Measurements from ENCODE around the gene SMOC2.
"Not testable (repeated sequence)": the region's sequence is repeated elsewhere in the genome, so short reads cannot be mapped to it uniquely, and the experiment has no call there.

Gene SMOC2

DNA sequence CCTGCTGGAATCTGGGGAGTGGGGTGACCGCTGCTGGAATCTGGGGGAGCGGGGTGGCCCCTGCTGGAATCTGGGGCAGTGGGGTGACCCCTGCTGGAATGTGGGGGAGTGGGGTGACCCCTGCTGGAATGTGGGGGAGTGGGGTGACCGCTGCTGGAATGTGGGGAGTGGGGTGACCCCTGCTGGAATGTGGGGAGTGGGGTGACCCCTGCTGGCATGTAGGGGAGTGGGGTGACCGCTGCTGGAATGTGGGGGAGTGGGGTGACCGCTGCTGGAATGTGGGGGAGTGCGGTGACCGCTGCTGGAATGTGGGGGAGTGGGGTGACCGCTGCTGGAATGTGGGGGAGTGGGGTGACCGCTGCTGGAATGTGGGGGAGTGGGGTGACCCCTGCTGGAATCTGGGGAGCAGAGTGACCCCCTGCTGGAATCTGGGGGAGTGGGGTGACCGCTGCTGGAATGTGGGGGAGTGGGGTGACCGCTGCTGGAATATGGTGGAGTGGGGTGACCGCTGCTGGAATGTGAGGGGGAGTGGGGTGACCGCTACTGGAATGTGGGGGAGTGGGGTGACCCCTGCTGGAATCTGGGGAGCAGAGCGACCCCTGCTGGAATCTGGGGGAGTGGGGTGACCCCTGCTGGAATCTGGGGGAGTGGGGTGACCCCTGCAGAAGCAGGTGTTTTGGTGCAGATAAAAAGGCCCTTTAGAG lies 97.4 kb downstream of the SMOC2 start:
- DNase-seq (ENCODE audit: low read depth, low spot score): not testable (repeated sequence)

GRCh38 chr6:168538892-168539811 lies 98.2 kb downstream of the SMOC2 start:
- DNase-seq (ENCODE audit: low read depth, low spot score): no peak

DNA sequence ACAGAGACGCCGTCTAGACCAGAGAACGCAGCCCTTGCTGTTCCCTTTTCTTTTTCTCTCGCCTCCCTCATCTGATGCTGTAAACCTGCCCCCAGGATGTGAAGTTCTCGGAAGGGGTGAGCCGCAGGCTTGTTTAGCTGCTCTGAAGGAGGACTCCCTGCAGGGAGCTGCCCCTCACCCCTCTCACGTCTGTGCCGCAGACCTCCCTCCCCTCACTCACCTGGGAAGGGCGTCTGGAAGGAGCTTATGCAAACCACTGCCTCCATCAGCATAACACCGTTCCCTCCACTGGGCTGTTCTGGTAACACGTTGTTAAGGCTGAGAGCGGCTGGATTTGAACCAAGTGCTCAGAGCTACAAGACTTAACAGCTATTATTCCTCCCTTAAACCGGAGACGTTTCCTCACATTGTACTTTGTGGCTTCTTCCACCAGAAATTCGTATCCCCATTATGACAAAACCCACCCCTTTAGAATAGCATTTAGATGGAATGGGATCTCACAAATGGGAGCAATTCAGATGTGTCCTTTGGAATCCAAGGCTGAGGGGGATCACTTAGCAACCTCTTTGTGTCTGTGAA lies 99.8 kb downstream of the SMOC2 start:
- no peak for DNase-seq (ENCODE audit: low read depth, low spot score)

- DNase-seq (ENCODE audit: low read depth, low spot score): no peak
These were observed 100.3 kb downstream of the SMOC2 start for GRCh38 chr6:168541307-168541706.

DNA sequence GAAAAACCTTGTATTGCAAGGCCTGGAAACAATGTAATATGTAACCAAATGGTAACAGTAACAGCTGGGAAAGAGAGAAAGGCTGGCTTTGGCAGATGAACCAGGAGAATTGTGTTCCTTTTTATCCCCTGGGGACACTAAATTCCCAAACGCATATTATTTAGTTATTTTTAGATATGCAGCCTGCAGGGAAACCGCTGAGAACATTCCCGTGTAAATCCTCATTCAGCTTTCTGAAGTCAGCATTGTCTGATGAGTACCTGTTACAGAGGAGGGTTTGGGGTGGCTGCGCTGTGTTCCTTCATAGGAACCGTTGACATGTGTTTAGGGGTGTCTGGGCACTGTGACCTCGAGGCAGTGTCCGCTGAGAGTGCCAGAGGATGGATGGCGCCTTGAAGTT lies 101.3 kb downstream of the SMOC2 start:
- DNase-seq (ENCODE audit: low read depth, low spot score): no peak

GRCh38 chr6:168545428-168545827 lies 104.4 kb downstream of the SMOC2 start:
- DNase-seq (ENCODE audit: low read depth, low spot score): no peak

- no peak for DNase-seq (ENCODE audit: low read depth, low spot score)
These were observed 105.2 kb downstream of the SMOC2 start for GRCh38 chr6:168546151-168546550.

DNA sequence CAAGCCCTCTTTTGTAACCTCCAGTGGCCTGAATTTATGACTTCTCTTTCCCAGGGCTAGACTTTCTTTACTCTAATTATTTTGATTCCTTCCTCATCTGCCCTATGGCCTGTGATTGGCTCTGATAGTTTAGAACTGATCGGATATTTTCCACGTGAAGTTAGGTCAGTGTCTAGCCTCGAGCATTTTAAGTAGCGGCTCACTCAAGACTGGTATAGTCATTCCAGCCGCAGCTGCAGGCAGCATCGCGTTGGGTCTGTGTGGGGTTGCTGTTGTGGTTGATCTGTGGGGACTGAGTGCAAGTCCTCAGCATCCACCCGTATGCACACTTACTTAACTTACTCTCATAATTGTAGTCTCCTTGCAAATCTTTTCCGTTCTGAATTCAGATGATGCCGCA lies 105.7 kb downstream of the SMOC2 start:
- no peak for DNase-seq (ENCODE audit: low read depth, low spot score)

- no peak for DNase-seq (ENCODE audit: low read depth, low spot score)
These were observed 109.3 kb downstream of the SMOC2 start for GRCh38 chr6:168550326-168550725.

DNA sequence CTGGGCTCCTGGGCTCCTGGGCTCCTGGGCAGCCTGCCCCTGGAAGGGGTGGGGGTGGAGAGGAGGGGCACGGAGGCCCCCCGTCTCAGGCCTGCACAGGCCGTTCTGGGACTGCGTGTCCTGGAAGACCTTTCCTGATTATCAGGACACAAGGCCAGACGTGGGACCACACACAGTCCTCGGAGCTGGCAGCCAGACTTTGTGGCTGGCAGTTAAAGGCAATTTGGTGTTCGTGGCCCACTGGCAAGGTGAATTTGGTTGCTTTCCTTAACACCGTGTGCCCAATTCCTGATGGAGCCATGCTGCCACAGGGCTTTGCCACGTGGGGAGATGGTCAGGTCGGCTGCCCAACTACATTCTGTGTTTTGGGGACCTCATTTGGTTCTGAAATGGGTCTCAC lies 113.5 kb downstream of the SMOC2 start:
- DNase-seq (ENCODE audit: low read depth, low spot score): no peak

- DNase-seq (ENCODE audit: low read depth, low spot score): no peak
These were observed 114.1 kb downstream of the SMOC2 start for GRCh38 chr6:168554898-168555617.

DNA sequence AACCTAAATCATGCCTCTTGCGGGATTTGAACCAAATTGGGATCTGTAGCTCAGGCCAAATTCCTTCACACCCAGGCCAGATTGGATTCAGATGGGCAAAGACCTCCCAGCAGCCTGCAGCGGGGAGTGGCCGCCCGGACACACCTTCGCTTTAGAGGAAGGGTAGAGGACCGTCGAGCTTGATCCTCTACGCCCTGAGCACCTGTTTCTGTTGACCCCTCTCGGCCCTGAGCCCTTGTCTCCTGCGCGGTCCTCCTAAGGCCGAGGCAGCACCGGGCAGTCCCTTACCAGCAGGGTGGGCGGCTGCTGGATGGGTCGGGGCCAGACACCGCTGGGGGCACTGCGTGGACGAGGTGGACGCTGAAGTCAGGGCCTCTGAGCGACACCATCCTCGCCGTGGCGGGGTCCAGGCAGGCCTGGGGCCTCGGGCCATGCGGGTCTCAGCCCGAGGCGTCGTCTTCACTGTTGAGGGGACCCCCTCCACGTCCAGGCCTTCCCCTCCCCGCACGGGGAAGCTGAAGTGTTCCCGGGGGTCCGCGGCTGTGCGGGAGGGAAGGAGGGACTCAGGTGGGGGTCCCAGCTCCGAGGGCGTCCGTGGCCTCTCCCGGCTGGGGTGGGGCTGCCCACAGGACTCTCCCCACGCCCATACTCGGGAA lies 114.8 kb downstream of the SMOC2 start:
- DNase-seq (ENCODE audit: low read depth, low spot score): no peak

- no peak for DNase-seq (ENCODE audit: low read depth, low spot score)
These were observed 116.5 kb downstream of the SMOC2 start for GRCh38 chr6:168557512-168557911.

DNA sequence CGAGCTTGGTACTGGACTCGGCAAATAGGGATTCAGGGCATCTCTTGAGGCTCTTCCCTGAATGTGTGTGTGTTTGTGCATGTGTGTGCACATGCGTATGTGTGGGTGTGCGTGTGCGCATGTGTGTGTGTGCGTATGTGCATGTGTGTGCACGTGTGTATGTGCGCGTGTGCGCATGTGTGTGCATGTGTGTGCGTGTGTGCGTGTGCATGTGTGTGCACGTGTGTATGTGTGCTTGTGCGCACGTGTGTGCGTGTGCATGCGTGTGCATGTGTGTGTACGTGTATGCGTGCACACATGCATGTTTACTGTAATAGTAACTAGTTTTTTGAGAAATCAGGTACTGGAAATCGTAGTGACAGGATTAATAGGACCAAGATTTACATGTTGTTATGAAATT lies 117.7 kb downstream of the SMOC2 start:
- no peak for DNase-seq (ENCODE audit: low read depth, low spot score)

- no peak for DNase-seq (ENCODE audit: low read depth, low spot score)
These were observed 118.7 kb downstream of the SMOC2 start for GRCh38 chr6:168559574-168560098.

- DNase-seq (ENCODE audit: low read depth, low spot score): no peak
These were observed 119.1 kb downstream of the SMOC2 start for GRCh38 chr6:168560126-168560525.

DNA sequence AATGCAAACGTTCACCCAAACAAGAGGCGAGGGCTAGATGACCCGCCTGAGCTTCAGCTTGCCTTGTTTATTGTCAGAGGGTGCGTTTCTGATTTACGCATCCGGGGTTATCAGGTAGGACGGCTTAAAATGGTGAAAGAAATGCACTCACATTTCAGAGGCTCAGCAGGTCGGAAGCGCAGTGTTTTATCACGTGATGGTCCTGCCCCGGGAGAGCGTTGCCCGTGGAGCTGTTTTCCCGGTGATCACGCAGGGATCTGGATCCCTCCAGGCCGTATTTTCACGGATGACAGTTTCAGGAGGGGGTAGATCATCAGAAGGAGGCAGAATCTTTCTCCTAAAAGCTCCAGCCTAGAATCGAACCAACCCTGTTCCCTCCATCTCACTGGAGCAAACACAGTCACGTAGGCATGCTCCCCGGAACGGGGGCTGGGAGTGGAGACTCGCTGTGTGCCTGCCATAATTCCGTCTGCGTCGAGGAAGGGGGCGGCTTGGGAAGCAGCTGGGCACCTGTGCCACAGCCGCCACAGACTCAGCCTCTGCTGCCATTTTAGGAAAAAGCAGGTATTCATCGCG lies 121.7 kb downstream of the SMOC2 start:
- DNase-seq (ENCODE audit: low read depth, low spot score): no peak

DNA sequence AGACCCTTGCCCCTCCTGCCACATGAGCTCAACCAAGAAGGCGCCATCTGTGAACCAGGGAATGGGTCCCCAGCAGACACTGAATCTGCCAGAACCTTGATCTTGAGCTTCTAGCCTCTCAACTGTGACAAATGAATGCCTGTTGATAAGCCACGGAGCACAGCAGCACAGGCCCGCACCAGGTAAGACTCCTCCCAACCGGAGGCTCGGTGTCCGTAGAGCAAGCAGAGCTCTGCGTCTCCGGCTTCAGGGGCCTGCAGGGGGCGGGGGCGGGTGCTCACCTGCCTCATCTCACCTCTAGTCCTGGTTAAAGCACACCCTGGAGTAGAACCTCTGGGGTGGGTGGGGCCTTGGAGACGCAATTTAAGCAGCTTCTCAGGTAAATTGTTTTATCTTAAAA lies 122.7 kb downstream of the SMOC2 start:
- no peak for DNase-seq (ENCODE audit: low read depth, low spot score)

- DNase-seq (ENCODE audit: low read depth, low spot score): no peak
These were observed 124.1 kb downstream of the SMOC2 start for GRCh38 chr6:168565112-168565511.

- no peak for DNase-seq (ENCODE audit: low read depth, low spot score)
These were observed 129.2 kb downstream of the SMOC2 start for GRCh38 chr6:168570211-168570610.

GRCh38 chr6:168571268-168571667 lies 130.3 kb downstream of the SMOC2 start:
- no peak for DNase-seq (ENCODE audit: low read depth, low spot score)
